ENCODE results near the gene GBP1.
A peak's percentile ranks its signal among the peaks of the same experiment; 100 is the strongest.
"Not testable (repeated sequence)": the region's sequence is repeated elsewhere in the genome, so short reads cannot be mapped to it uniquely, and the experiment has no call there.

Gene GBP1, protein sequence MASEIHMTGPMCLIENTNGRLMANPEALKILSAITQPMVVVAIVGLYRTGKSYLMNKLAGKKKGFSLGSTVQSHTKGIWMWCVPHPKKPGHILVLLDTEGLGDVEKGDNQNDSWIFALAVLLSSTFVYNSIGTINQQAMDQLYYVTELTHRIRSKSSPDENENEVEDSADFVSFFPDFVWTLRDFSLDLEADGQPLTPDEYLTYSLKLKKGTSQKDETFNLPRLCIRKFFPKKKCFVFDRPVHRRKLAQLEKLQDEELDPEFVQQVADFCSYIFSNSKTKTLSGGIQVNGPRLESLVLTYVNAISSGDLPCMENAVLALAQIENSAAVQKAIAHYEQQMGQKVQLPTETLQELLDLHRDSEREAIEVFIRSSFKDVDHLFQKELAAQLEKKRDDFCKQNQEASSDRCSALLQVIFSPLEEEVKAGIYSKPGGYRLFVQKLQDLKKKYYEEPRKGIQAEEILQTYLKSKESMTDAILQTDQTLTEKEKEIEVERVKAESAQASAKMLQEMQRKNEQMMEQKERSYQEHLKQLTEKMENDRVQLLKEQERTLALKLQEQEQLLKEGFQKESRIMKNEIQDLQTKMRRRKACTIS

DNA sequence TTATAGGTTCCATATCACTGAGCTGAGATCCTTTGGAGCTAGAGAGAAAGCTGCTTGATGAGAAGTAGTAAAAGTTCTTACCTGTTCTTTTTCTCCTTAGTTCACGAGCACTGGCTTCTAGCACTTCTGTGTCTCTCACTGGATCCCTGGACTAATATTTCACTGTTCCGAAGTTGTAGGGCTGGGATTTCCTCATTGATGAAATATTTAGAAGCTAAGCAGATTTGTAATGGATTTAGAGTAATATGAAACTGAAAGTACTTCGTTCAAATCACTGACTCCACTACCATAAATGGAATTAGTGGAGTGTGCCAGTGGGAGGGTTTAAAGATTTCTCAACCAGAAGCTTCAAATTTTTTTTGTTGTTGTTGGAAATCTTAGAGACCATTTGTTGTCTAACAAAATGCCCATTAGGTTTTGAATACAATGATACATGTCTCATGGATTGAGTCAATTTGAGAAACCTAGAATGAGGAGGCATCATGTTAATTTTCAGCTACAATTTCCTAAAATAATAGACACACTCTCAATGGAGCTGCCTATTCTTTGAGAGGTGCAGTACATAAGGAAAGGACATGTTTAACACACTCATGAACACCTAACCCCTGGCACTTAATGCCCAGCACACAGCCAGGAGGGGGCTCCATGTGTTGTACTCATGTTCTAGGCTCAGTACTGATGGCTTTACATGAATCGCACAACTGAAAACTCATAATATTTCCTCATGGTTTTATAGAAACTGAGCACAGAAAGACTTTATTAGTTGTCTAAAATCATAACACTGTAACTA, at the start of gene GBP1:
TSS of gene GBP1 (minus strand) at position 130 of the 790 bp plus-strand sequence. CDS start 1,974 bp downstream, outside the sequence.
- peak within 1 kb of the TSS; percentile 94 for H3K4me3 Mint-ChIP-seq
- H3K4me1 Mint-ChIP-seq: peaks cover 68% of the 10 kb centered on the region
- H3K36me3 Mint-ChIP-seq: peaks cover 34% of the 10 kb centered on the region

DNA sequence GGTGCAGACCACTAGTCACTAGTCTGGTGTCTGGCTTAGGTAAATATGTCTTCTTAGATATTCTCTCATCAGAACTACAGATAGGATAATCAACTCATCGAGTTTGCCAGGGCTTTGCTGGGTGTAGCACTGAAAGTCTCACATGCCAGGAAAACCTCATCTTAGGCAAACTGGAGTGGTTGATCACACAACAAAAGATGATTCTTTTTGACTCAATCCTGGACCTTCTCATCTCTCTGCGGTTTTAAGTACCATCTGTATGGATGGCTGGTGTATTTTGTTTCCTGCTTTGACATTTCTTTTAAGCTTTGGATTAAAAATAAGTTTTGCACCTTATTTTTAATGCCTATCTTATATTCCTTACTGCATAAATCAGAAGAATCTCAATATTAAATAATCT, 49.7 kb upstream of the GBP1 start:
- Mint-ChIP-seq H3K27me3 (no peaks in the 10 kb centered on the region), H3K36me3 (peaks cover 56% of the 10 kb centered on the region), H3K27ac (peak overlapping the region; percentile 9), H3K4me1 (peaks cover 49% of the 10 kb centered on the region), H3K4me3 (no peak overlapping the region), H3K9me3 (no peaks in the 10 kb centered on the region)

More for the DNA sequence above, at the start of gene GBP1:
- Mint-ChIP-seq H3K27me3 (no peaks in the 10 kb centered on the region), H3K9me3 (no peaks in the 10 kb centered on the region), H3K27ac (peak within 1 kb of the TSS; percentile 99)

DNA sequence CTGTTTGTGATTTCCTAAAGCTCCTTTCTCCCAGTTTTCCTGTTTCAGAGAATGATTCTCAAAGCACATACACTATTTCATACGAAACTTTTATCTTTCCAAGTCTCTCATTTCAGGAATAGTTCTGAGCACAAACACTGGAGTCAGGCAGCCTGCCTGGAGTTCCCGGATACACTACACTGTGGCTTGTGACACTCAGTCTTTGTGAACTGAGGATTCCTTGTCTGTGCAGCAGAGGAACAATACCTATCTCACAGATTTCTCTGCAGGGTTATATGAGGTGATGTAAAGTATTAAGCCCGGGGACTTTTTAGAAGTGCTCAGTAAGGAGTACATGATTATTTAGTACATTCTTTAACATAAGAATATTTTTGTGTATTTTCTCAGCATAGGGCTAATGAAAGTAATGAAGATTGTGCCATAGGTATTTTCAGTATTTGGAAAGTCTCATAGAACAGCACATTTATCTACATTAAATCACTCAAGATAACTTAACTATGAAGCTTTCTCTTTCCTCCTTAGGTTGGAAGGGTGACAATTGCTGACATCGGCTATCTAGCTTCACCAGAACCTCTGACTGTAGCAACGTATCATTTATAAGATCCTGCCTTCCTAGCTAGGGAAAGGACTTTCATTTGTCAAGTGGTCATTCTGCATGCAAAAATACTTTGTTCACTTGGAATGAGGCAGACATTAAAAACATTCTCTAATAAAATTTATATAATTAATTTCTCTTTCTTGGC, 48.0 kb upstream of the GBP1 start:
- peaks cover 69% of the 10 kb centered on the region for H3K36me3 Mint-ChIP-seq

DNA sequence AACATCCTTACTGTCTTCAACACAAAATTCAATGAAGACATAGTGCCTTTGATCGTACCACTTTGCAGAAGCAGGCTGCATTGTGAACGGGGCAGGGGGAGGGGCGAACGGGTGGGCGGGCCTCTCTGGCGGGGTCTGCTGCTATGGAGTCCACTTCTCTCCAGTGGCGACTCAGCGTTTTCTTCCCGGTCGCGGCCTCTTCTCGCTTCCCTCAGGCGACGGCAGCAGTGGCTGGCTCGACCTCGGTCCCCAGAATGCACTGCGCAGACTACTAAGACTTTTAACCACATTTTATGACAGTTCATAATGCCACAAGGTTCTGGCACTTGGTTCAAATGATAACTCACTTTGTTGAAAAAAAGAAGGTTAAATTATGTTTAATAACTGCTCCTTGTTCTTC, 39.7 kb upstream of the GBP1 start:
- Mint-ChIP-seq H3K36me3 (peaks cover 57% of the 10 kb centered on the region), H3K4me1 (peaks cover 56% of the 10 kb centered on the region), H3K4me3 (no peak overlapping the region), H3K27ac (peak overlapping the region; percentile 90), H3K27me3 (no peaks in the 10 kb centered on the region), H3K9me3 (no peaks in the 10 kb centered on the region)

More for the DNA sequence above, 48.0 kb upstream of the GBP1 start:
- Mint-ChIP-seq H3K9me3 (no peaks in the 10 kb centered on the region), H3K4me3 (no peak overlapping the region), H3K27me3 (no peaks in the 10 kb centered on the region), H3K4me1 (peaks cover 54% of the 10 kb centered on the region), H3K27ac (peak overlapping the region; percentile 47)

DNA sequence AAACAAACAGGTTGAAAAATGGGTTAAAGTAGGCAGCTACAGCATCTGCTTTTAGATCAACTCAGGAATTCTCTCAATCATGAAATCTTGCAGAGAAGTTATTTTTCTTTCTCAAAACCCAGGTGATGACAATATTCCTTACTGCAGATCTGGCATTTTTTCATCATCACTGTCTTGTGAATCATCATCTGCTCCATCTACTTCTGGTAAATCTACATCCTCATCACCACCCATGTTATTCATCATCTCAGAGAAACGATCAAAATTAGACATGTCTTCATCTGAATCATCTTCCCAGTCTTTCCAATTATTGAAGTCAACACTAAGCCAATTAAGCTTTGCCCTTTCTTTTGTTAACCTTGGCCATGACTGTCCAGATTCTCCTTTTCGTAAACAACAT, 39.1 kb upstream of the GBP1 start:
- Mint-ChIP-seq H3K4me3 (peak overlapping the region; percentile 0), H3K27ac (peak overlapping the region; percentile 33), H3K27me3 (no peaks in the 10 kb centered on the region), H3K36me3 (peaks cover 52% of the 10 kb centered on the region), H3K4me1 (peaks cover 51% of the 10 kb centered on the region), H3K9me3 (no peaks in the 10 kb centered on the region)

DNA sequence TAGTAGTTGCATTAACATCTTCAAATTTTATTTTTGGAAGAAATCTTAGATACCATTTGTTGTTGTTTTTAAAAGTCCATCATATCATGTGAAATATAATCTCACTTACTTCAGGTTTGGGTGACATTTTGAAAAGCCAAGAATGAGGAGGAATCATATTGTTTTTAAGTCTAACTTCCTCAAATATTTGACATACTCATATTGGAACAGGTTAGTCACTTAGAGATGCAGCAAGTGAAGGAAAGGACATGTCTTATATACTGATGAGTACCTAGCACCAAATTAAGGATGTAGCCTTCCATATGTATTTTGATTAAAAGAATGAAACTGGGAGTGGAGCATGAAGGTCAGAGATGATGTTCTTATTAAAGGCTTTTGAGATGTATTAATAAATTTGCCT, 37.0 kb upstream of the GBP1 start:
- no peaks in the 10 kb centered on the region for H3K9me3 Mint-ChIP-seq
- peaks cover 42% of the 10 kb centered on the region for H3K4me1 Mint-ChIP-seq
- H3K36me3 Mint-ChIP-seq: peaks cover 37% of the 10 kb centered on the region
- no peaks in the 10 kb centered on the region for H3K27me3 Mint-ChIP-seq
- H3K4me3 Mint-ChIP-seq: no peak overlapping the region
- peak overlapping the region; percentile 55 for H3K27ac Mint-ChIP-seq

DNA sequence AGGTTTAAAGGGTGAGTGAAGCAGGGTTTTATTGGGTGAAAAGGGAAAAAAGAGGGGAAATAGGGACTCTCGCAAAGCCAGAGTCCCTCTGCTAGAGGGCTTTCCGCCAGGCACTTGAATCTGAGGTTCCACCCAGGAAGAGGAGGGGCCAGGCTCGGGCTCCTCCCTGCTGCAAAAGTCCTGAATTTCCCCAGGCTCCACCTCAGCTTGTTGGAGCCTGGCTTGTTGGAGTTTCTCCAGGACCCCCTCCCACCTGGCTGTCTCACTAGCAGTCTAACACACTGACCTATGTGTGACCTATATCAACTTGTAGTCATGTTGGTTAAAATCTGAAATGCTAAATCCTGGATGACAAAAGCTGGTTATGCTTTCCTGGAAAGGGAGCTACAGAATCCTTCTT, 35.4 kb upstream of the GBP1 start:
- Mint-ChIP-seq H3K27ac (no peak overlapping the region), H3K27me3 (no peaks in the 10 kb centered on the region), H3K4me3 (no peak overlapping the region), H3K4me1 (peaks cover 26% of the 10 kb centered on the region), H3K9me3 (peaks cover 13% of the 10 kb centered on the region), H3K36me3 (peaks cover 23% of the 10 kb centered on the region)

DNA sequence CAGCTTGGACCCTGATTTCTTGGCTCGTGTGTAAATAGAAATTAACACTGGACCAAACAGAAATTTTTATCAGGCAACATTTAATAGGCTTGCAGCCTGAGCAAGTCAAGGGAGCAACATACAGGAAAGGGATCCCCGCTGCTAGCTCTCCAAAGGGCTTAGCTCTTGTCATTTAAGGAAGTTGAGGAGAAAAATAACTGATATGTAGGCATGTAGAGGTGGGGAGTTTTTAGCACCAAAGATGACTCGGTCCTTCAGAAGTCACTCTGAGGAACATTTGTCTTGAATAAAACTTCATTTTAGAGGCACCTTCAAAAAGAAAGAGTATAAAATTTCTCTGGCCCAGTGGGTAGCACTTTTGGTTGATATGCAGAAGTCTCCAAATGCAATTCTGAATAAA, 33.8 kb upstream of the GBP1 start:
- Mint-ChIP-seq H3K27ac (no peak overlapping the region), H3K4me1 (peaks cover 12% of the 10 kb centered on the region), H3K4me3 (no peak overlapping the region), H3K27me3 (no peaks in the 10 kb centered on the region), H3K36me3 (peaks cover 10% of the 10 kb centered on the region), H3K9me3 (peaks cover 13% of the 10 kb centered on the region)

DNA sequence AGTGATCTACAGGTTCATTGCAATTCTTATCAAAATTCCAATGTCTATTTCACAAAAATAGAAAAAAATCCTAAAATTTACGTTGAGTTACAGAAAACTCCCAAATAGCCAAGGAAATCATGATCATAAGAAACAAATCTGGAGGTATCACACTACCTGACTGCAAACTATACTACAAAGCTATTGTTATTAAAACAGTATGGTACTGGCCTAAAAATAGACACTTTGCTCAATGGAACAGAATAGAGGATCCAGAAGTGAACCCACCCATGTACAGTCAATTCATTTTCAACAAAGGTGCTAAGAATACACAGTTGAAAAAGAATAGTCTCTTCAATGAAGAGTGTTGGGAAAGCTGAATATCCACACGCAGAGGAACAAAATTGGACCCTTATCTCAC, 30.7 kb upstream of the GBP1 start:
- Mint-ChIP-seq H3K27me3 (no peaks in the 10 kb centered on the region), H3K9me3 (peaks cover 13% of the 10 kb centered on the region), H3K4me3 (no peak overlapping the region), H3K36me3 (peaks cover 6% of the 10 kb centered on the region), H3K27ac (no peak overlapping the region), H3K4me1 (no peaks in the 10 kb centered on the region)

DNA sequence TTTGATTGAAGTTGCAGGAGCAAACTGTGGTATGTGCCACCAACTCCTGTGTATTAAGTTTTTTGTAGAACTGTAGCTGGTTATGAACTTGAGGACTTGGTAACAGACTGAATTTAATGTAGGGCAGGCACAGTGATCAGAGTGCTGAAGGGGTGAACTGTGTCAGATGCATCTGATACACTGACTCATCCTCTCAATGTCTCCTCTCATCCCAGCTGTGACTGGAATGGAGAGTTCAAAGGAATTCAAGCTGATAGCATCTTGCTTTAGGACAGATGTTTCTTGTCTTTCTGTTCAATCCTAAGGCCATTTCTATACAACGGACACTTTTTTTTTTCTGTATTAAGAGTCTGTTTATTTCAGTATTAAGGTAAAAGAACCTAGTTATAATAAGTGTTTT, 25.0 kb upstream of the GBP1 start:
- Mint-ChIP-seq H3K27ac (no peak overlapping the region), H3K36me3 (peaks cover 1% of the 10 kb centered on the region), H3K27me3 (no peaks in the 10 kb centered on the region), H3K4me1 (no peaks in the 10 kb centered on the region), H3K4me3 (no peak overlapping the region), H3K9me3 (no peaks in the 10 kb centered on the region)

DNA sequence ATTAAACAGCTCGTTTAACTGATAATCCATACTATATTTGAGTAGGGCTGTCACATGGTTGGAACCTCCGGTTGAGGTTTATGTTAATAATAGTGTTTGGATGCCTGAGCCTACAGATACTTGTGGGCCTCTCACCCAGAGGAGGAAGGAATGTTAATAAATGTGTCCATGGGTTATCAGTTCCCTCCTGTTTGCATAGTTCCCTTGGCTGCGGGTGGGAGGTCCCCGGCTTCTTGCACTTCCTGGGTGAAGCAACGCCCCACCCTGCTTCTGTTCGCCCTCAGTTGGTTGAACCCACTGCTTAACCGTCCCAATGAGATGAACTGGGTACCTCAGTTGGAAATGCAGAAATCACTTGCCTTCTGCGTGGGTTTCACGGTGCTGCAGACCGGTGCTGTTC, 23.6 kb upstream of the GBP1 start:
- no peaks in the 10 kb centered on the region for H3K9me3 Mint-ChIP-seq

DNA sequence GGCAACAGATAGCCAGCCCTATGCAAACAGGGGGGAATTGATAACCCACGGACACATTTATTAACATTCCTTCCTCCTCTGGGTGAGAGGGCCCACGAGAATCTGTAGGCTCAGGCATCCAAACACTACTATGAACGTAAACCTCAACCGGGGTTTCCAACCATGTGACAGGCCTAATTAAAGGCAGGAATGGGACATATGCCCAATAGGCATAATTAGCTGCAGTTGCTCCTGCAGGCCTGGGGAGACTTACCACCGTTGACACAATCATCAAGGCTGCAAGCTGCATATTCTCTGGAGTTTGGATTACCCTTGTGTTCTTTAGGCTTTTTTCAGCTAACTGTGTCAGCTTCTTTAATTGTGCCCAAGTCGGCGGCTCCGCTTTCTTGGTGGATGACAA, 22.2 kb upstream of the GBP1 start:
- Mint-ChIP-seq H3K27me3 (no peaks in the 10 kb centered on the region), H3K4me3 (no peak overlapping the region), H3K4me1 (no peaks in the 10 kb centered on the region)

More for the DNA sequence above, 23.6 kb upstream of the GBP1 start:
- Mint-ChIP-seq H3K27me3 (no peaks in the 10 kb centered on the region), H3K4me3 (no peak overlapping the region), H3K36me3 (no peaks in the 10 kb centered on the region), H3K27ac (no peak overlapping the region), H3K4me1 (no peaks in the 10 kb centered on the region)

DNA sequence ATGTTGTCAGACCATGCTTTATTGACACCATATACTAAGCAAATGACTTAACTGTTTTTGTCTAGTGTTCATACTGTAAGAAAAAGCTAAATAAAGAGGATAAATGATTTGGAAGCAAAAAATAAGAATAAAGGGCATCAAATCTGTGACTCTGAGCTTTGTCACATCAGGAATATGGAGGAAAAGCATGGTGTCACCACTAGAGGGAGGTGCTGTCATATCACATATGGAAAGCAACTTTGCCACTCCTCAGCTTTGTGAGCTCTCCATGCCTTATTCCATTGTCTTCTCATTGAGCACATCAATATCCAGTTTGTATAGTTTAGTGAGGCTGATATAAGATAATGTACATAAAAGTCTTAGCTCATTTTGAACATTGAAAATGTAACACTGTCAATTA, 20.8 kb upstream of the GBP1 start:
- Mint-ChIP-seq H3K4me1 (no peaks in the 10 kb centered on the region), H3K27ac (no peak overlapping the region), H3K9me3 (no peaks in the 10 kb centered on the region), H3K4me3 (no peak overlapping the region), H3K36me3 (no peaks in the 10 kb centered on the region), H3K27me3 (no peaks in the 10 kb centered on the region)

More for the DNA sequence above, 22.2 kb upstream of the GBP1 start:
- no peaks in the 10 kb centered on the region for H3K36me3 Mint-ChIP-seq
- no peak overlapping the region for H3K27ac Mint-ChIP-seq
- H3K9me3 Mint-ChIP-seq: no peaks in the 10 kb centered on the region

DNA sequence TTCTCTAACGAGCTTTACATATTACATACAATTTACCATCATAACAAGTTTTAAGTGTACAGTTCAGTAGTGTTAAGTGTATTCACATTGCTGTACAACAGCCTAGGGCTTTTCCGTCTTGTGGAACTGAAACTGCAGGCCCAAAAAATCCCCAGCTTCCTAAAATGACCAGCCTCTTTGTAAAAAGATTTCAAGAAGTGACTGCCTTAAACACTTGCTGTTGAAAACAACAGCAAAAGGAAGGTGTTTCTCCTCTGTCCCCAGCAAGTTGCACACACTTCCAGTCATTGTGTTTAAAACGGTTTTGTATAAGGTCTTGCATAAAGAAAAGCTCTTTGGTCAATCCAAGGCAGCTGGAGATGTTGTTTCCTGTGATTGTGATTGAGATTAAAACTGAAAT, 16.0 kb upstream of the GBP1 start:
- H3K4me1 Mint-ChIP-seq: no peaks in the 10 kb centered on the region
- peaks cover 2% of the 10 kb centered on the region for H3K36me3 Mint-ChIP-seq
- H3K9me3 Mint-ChIP-seq: no peaks in the 10 kb centered on the region
- no peaks in the 10 kb centered on the region for H3K27me3 Mint-ChIP-seq
- H3K4me3 Mint-ChIP-seq: no peak overlapping the region
- no peak overlapping the region for H3K27ac Mint-ChIP-seq

DNA sequence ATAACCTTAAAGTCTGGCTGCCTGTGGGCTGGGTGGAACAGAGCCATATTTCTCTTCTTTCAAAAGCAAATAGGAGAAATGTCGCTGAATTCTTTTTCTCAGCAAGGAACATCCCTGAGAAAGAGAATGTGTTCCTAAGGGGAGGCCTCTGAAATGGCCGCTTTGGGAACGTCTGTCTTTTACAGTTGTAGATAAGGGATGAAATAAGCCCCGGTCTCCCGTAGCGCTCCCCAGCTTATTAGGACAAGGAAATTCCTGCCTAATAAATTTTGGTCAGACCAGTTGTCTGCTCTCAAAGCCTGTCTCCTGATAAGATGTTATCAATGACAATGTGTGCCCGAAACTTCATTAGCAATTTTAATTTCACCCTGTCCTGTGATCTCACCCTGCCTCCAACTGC, 15.1 kb upstream of the GBP1 start:
- not testable (repeated sequence) for H3K36me3 Mint-ChIP-seq, H3K9me3 Mint-ChIP-seq, H3K4me3 Mint-ChIP-seq, H3K27ac Mint-ChIP-seq, H3K4me1 Mint-ChIP-seq, H3K27me3 Mint-ChIP-seq

Measured in activated naive CD4-positive, alpha-beta T cell treated with anti-CD3 and anti-CD28 coated beads, Interleukin-2, amount 50 U/mL, for 24 hours (primary cell).